IMR-90 (cell line): ENCODE measurements around the gene ADGRA3. TPM values are rescaled to one million over a fixed set of nuclear protein-coding genes. Genes with fewer than 3 reads are reported as not detected.

Source experiments
- ATAC-seq: fragments of 200-7000 bp; cut with Tn5 transposase; 2 replicates; pipeline ENCODE4 v1.9.1; 2020; ENCODE audit warnings: low read depth, mild to moderate bottlenecking, moderate library complexity
- BruUV-seq: library from RNA; stranded (reverse); fragments of 400-500 nt; replicated peaks from 2 replicates; lab custom pipeline; 2021; lab: Mats Ljungman, UMichigan
- CTCF ChIA-PET: fragments of 300-600 bp; formaldehyde crosslinking; extraction: SDS; loops from one replicate; lab custom pipeline; 2021; ENCODE audit warnings: antibody characterized with exemption; lab: Yijun Ruan, JAX
- POLR2A ChIA-PET: fragments of 300-600 bp; sonication (Branson Sonifier 250); formaldehyde crosslinking; loops from one replicate; lab custom pipeline; 2022; ENCODE audit warnings: antibody characterized with exemption; ENCODE audit not compliant: unreplicated experiment; lab: Charles Lee
- DNase-seq: peaks from one replicate; pipeline ENCODE4 v3.0.0; 2013
- H2AFZ ChIP-seq: replicated peaks from 2 replicates; pipeline ENCODE3; 2013; ENCODE audit warnings: low read length, mild to moderate bottlenecking; ENCODE audit not compliant: poor library complexity
- H2AK5ac ChIP-seq: 2 replicates; pipeline ENCODE4 v1.6.1; 2013; ENCODE audit warnings: low read depth, low read length, inconsistent platforms
- H2AK9ac ChIP-seq: replicated peaks from 2 replicates; pipeline ENCODE3; 2013; ENCODE audit warnings: mild to moderate bottlenecking, low read depth, low read length, moderate library complexity; ENCODE audit not compliant: poor library complexity
- H2BK120ac ChIP-seq: 2 replicates; pipeline ENCODE4 v1.6.1; 2013; ENCODE audit warnings: low read depth, low read length, inconsistent platforms
- H2BK15ac ChIP-seq: 3 replicates; pipeline ENCODE4 v1.6.1; 2013; ENCODE audit warnings: low read depth, low read length, inconsistent platforms
- H2BK20ac ChIP-seq: 2 replicates; pipeline ENCODE4 v1.6.1; 2013; ENCODE audit warnings: low read depth, mild to moderate bottlenecking, inconsistent platforms, low read length, moderate library complexity
- H2BK5ac ChIP-seq: 2 replicates; pipeline ENCODE4 v1.6.1; 2013; ENCODE audit warnings: mild to moderate bottlenecking, low read depth, low read length, inconsistent platforms; ENCODE audit not compliant: poor library complexity, severe bottlenecking
- H3K14ac ChIP-seq: replicated peaks from 2 replicates; pipeline ENCODE4 v1.6.1; 2013; ENCODE audit warnings: low read depth, low read length, inconsistent platforms
- H3K18ac ChIP-seq: 2 replicates; pipeline ENCODE4 v1.6.1; 2013; ENCODE audit warnings: low read depth, low read length, control low read depth
- H3K23ac ChIP-seq: 2 replicates; pipeline ENCODE4 v1.6.1; 2013; ENCODE audit warnings: low read depth, low read length, inconsistent platforms
- H3K27ac ChIP-seq: 2 replicates; pipeline ENCODE4 v1.5.1; 2013; ENCODE audit warnings: mild to moderate bottlenecking, control low read depth, low read length; ENCODE audit not compliant: insufficient read depth
- H3K27me3 ChIP-seq: 2 replicates; pipeline ENCODE4 v1.6.1; 2013; ENCODE audit warnings: low read length; ENCODE audit not compliant: control insufficient read depth, insufficient read depth
- H3K36me3 ChIP-seq: 2 replicates; pipeline ENCODE4 v1.6.1; 2013; ENCODE audit warnings: low read length, mixed read lengths; ENCODE audit not compliant: control insufficient read depth, insufficient read depth
- H3K4ac ChIP-seq: 2 replicates; pipeline ENCODE4 v1.6.1; 2013; ENCODE audit warnings: low read depth, low read length, inconsistent platforms
- H3K4me1 ChIP-seq: 2 replicates; pipeline ENCODE4 v1.6.1; 2013; ENCODE audit warnings: low read length, mixed read lengths; ENCODE audit not compliant: control insufficient read depth, insufficient read depth
- H3K4me2 ChIP-seq: 2 replicates; pipeline ENCODE4 v1.6.1; 2013; ENCODE audit warnings: low read depth, mild to moderate bottlenecking, control low read depth, low read length, moderate library complexity
- H3K4me3 ChIP-seq: 2 replicates; pipeline ENCODE4 v1.5.1; 2013; ENCODE audit warnings: low read depth, mild to moderate bottlenecking, control low read depth, low read length, moderate library complexity; ENCODE audit not compliant: insufficient read depth
- H3K56ac ChIP-seq: 2 replicates; pipeline ENCODE4 v1.6.1; 2013; ENCODE audit warnings: low read length, inconsistent platforms; ENCODE audit not compliant: insufficient read depth; ENCODE audit errors: extremely low read depth
- H3K79me1 ChIP-seq, 2 experiments: 2 replicates each; pipeline ENCODE4 v1.6.1; 2013; ENCODE audit warnings: low read length in 2 of 2, inconsistent platforms in 1 of 2, low read depth in 1 of 2
- H3K9ac ChIP-seq: 2 replicates; pipeline ENCODE4 v1.6.1; 2013; ENCODE audit warnings: low read depth, low read length, control low read depth
- H3K9me1 ChIP-seq: 2 replicates; pipeline ENCODE4 v1.6.1; 2013; ENCODE audit warnings: low read length, inconsistent platforms; ENCODE audit not compliant: insufficient read depth
- H3K9me3 ChIP-seq: 2 replicates; pipeline ENCODE4 v1.6.1; 2013; ENCODE audit warnings: low read length; ENCODE audit not compliant: control insufficient read depth, insufficient read depth
- H4K20me1 ChIP-seq: 2 replicates; pipeline ENCODE4 v1.6.1; 2013; ENCODE audit warnings: low read length, inconsistent platforms; ENCODE audit not compliant: insufficient read depth
- H4K5ac ChIP-seq: 2 replicates; pipeline ENCODE4 v1.6.1; 2013; ENCODE audit warnings: mild to moderate bottlenecking, low read depth, low read length, control low read depth
- H4K8ac ChIP-seq, 2 experiments: 2 replicates each; pipeline ENCODE4 v1.6.1; 2013; ENCODE audit warnings: low read depth in 2 of 2, low read length in 2 of 2, control low read depth in 1 of 2, inconsistent platforms in 1 of 2
- H4K91ac ChIP-seq: 2 replicates; pipeline ENCODE4 v1.6.1; 2013; ENCODE audit warnings: low read depth, low read length, inconsistent platforms; ENCODE audit not compliant: insufficient read depth
- BHLHE40 ChIP-seq: fragments of 150-350 bp; IDR thresholded peaks from 2 replicates; pipeline ENCODE4 v1.6.1; 2016; ENCODE audit warnings: mild to moderate bottlenecking, low read depth, low read length
- CHD1 ChIP-seq: IDR thresholded peaks from 2 replicates; pipeline ENCODE4 v1.6.1; 2012; ENCODE audit warnings: low read depth, low read length, improper control_type of control experiment
- ELK1 ChIP-seq: fragments of 150-350 bp; IDR thresholded peaks from 2 replicates; pipeline ENCODE4 v1.6.1; 2016; ENCODE audit warnings: low read depth, mild to moderate bottlenecking, low read length, moderate library complexity, borderline replicate concordance
- FOS ChIP-seq: fragments of 150-350 bp; IDR thresholded peaks from 2 replicates; pipeline ENCODE4 v1.6.1; 2016; ENCODE audit warnings: low read depth, low read length
- MAFK ChIP-seq: IDR thresholded peaks from 2 replicates; pipeline ENCODE4 v1.6.1; 2012; ENCODE audit warnings: low read depth, low read length, improper control_type of control experiment
- MAZ ChIP-seq: IDR thresholded peaks from 2 replicates; pipeline ENCODE4 v1.6.1; 2012; ENCODE audit warnings: low read depth, mild to moderate bottlenecking, low read length, improper control_type of control experiment, moderate library complexity, borderline replicate concordance
- MXI1 ChIP-seq: IDR thresholded peaks from 2 replicates; pipeline ENCODE4 v1.6.1; 2012; ENCODE audit warnings: low read depth, mild to moderate bottlenecking, low read length, moderate library complexity, borderline replicate concordance
- NFE2L2 ChIP-seq: fragments of 150-350 bp; IDR thresholded peaks from 2 replicates; pipeline ENCODE4 v1.6.1; 2016; ENCODE audit warnings: low read depth, mild to moderate bottlenecking, low read length
- POLR2A ChIP-seq: IDR thresholded peaks from 2 replicates; pipeline ENCODE4 v1.6.1; 2012; ENCODE audit warnings: mild to moderate bottlenecking, low read depth, low read length
- RAD21 ChIP-seq: IDR thresholded peaks from 2 replicates; pipeline ENCODE4 v1.6.1; 2012; ENCODE audit warnings: low read length, improper control_type of control experiment
- RFX5 ChIP-seq: IDR thresholded peaks from 2 replicates; pipeline ENCODE4 v1.8.0; 2012; ENCODE audit warnings: low read depth, mild to moderate bottlenecking, low read length, moderate library complexity
- SMC3 ChIP-seq: fragments of 150-350 bp; IDR thresholded peaks from 2 replicates; pipeline ENCODE4 v1.6.1; 2016; ENCODE audit warnings: low read depth, mild to moderate bottlenecking, antibody characterized with exemption, low read length, moderate library complexity
- WGBS, 2 experiments: methylation state at CpG; one replicate each; pipeline versions ENCODE4 v1.1.5 to v1.1.7; 2013; ENCODE audit warnings: missing lambda C conversion rate in 2 of 2; ENCODE audit not compliant: insufficient read length in 1 of 2; ENCODE audit errors: extremely low coverage in 2 of 2; 5-methylcytosine and 5-hydroxymethylcytosine counted together
- dilution Hi-C: fragments of 300-500 bp; cut with HindIII; formaldehyde crosslinking; loops from one replicate; pipeline ENCODE4 v1.14.3; 2018; ENCODE audit warnings: low sequenced_read_pairs; ENCODE audit not compliant: unreplicated experiment
- in situ Hi-C: fragments of 300-500 bp; cut with MboI; formaldehyde crosslinking; loops from 3 replicates; pipeline ENCODE4 v1.14.3; 2019; ENCODE audit warnings: low sequenced_read_pairs, inconsistent platforms, mixed read lengths
- intact Hi-C: fragments of 100-400 bp; cut with micrococcal nuclease; formaldehyde crosslinking; loops from 2 replicates; pipeline ENCODE4 v1.10.0; 2022
- polyA plus RNA-seq, 3 experiments: library from polyadenylated mRNA; depleted of rRNA; stranded (reverse); fragments of >200 nt; gene quantifications; 2 replicates each; pipeline ENCODE4 v1.2.3, GENCODE V29; 2012; ENCODE audit warnings: low replicate concordance in 1 of 3
- total RNA-seq: library from RNA; depleted of rRNA; stranded (reverse); fragments of >200 nt; gene quantifications from 2 replicates; pipeline ENCODE4 v1.2.3, GENCODE V29; 2012
- TF ChIP-seq, protein P1 (sequence below): fragments of 150-350 bp; IDR thresholded peaks from 2 replicates; pipeline ENCODE4 v1.6.1; 2017; ENCODE audit warnings: mild to moderate bottlenecking, antibody characterized with exemption, low read length, low read depth
- TF ChIP-seq, protein P2 (sequence below): conservative IDR thresholded peaks from 2 replicates; pipeline ENCODE4 v1.5.1; 2012; ENCODE audit warnings: mild to moderate bottlenecking, low read depth, low read length, improper control_type of control experiment

Gene ADGRA3
- total and polyA plus RNA-seq, 2 of the 4 experiments (the other 2 are of a cell fraction) = 20.1 to 28.0 TPM

GRCh38 chr4:22532117-22532516 is 16.3 kb upstream of the ADGRA3 start:
- POLR2A ChIA-PET = no interaction called here
- WGBS, 2 experiments = no CpG with 5 or more reads among the region's 1 CpG

More at GRCh38 chr4:22532117-22532516, 16.3 kb upstream of the ADGRA3 start:
- no peak overlapping the region for H2BK5ac ChIP-seq
- dilution Hi-C loops (no loop called here), in situ Hi-C loops (no loop called here), intact Hi-C loops (no loop called here)
- H3K56ac ChIP-seq = no peak overlapping the region
- H3K18ac ChIP-seq = no peak overlapping the region
- H3K23ac ChIP-seq = no peak overlapping the region
- H3K4ac ChIP-seq = no peak overlapping the region
- H4K91ac ChIP-seq = no peak overlapping the region
- H3K4me3 ChIP-seq = no peak overlapping the region
- no peak overlapping the region for H2AK5ac ChIP-seq
- H2BK20ac ChIP-seq = no peak overlapping the region
- H3K36me3 ChIP-seq = no peaks in the 10 kb centered on the region
- DNase-seq = no peak
- H2AFZ ChIP-seq = no peak overlapping the region
- no peak overlapping the region for H3K27ac ChIP-seq
- no peak overlapping the region for H3K14ac ChIP-seq
- no peaks in the 10 kb centered on the region for H3K79me1 ChIP-seq
- no peak overlapping the region for H4K5ac ChIP-seq
- H3K9me3 ChIP-seq = peaks cover 2% of the 10 kb centered on the region; the same call in 1 of the 2 replicates
- no peaks in the 10 kb centered on the region for H3K9me1 ChIP-seq
- H4K8ac ChIP-seq = no peak overlapping the region
- no peaks in the 10 kb centered on the region; the same call in 1 of the 2 replicates for H3K27me3 ChIP-seq
- CTCF ChIA-PET = interaction anchor here (0.5 kb wide), 1 partner anchor 25 kb away, joined by 4 read pairs; no protein-coding TSS in a partner anchor
- no peak overlapping the region for H2BK15ac ChIP-seq
- no peak overlapping the region for H3K4me2 ChIP-seq
- H4K20me1 ChIP-seq = no peaks in the 10 kb centered on the region
- ATAC-seq = no peak
- no peak overlapping the region for H3K9ac ChIP-seq
- H2BK120ac ChIP-seq = no peak overlapping the region
- BruUV-seq = no TSS peak
- no peak overlapping the region for H2AK9ac ChIP-seq
- H3K4me1 ChIP-seq = no peaks in the 10 kb centered on the region
- TF ChIP-seq, protein P1, sequence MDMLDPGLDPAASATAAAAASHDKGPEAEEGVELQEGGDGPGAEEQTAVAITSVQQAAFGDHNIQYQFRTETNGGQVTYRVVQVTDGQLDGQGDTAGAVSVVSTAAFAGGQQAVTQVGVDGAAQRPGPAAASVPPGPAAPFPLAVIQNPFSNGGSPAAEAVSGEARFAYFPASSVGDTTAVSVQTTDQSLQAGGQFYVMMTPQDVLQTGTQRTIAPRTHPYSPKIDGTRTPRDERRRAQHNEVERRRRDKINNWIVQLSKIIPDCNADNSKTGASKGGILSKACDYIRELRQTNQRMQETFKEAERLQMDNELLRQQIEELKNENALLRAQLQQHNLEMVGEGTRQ = no peak
- TF ChIP-seq, protein P2, sequence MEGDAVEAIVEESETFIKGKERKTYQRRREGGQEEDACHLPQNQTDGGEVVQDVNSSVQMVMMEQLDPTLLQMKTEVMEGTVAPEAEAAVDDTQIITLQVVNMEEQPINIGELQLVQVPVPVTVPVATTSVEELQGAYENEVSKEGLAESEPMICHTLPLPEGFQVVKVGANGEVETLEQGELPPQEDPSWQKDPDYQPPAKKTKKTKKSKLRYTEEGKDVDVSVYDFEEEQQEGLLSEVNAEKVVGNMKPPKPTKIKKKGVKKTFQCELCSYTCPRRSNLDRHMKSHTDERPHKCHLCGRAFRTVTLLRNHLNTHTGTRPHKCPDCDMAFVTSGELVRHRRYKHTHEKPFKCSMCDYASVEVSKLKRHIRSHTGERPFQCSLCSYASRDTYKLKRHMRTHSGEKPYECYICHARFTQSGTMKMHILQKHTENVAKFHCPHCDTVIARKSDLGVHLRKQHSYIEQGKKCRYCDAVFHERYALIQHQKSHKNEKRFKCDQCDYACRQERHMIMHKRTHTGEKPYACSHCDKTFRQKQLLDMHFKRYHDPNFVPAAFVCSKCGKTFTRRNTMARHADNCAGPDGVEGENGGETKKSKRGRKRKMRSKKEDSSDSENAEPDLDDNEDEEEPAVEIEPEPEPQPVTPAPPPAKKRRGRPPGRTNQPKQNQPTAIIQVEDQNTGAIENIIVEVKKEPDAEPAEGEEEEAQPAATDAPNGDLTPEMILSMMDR = no peak
- TF ChIP-seq MAZ = no peak
- no peak for TF ChIP-seq POLR2A
- TF ChIP-seq ELK1 = no peak
- no peak for TF ChIP-seq CHD1
- no peak for TF ChIP-seq FOS
- no peak for TF ChIP-seq MAFK
- TF ChIP-seq NFE2L2 = no peak
- no peak for TF ChIP-seq SMC3
- no peak for TF ChIP-seq RFX5
- TF ChIP-seq RAD21 = no peak
- no peak for TF ChIP-seq BHLHE40
- no peak for TF ChIP-seq MXI1
